ELR (cell line): Measurements from ENCODE around the gene OR51E1.

Experiments used
- DNase-seq: peaks from one replicate; pipeline ENCODE4 v3.0.0-alpha.2; 2015; ENCODE audit warnings: low read depth

The OR51E1 gene, protein sequence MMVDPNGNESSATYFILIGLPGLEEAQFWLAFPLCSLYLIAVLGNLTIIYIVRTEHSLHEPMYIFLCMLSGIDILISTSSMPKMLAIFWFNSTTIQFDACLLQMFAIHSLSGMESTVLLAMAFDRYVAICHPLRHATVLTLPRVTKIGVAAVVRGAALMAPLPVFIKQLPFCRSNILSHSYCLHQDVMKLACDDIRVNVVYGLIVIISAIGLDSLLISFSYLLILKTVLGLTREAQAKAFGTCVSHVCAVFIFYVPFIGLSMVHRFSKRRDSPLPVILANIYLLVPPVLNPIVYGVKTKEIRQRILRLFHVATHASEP

GRCh38 chr11:4643682-4644081 is at the start of gene OR51E1:
Gene OR51E1 (plus strand): TSS chr11:4643982. CDS start chr11:4652527, 8,545 bp downstream.
- DNase-seq = no peak

GRCh38 chr11:4605057-4605456 is 38.7 kb upstream of the OR51E1 start:
- DNase-seq = no peak

DNA sequence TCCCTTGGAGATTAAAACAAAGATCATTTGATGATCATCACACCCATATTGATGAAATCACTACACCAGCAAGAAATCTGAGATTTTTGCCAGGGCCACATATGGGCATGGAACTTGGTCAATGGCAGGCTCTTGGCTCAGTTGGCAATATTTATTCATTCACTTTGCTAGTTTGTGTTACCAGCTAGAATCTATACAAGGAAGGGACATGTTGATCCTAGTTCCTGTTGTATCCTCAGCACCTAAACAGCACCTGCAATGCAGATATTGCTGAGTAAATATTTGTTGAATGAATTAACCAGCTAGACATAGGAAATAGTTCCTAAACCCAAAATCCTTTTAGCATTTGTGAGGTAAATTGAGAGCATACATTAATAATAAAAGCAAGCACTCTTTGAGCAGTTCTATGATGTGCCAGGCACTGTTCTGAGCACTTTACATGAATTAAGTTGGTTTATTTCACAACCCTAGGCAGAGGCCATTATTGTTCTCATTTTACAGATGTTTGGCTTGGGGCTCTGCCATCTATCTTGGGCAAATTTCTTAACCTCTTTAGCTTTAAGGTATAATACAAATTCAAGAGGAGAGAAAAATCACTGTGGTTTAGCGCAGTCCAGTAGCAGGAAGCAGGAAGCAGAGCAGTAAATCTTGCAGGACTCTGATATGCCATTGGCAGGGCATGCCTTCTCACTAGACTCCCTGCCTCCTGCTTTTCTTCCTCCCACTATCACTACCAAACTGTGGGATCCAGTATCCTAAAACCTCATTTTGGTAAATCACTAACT is 37.4 kb upstream of the OR51E1 start:
- no peak for DNase-seq

DNA sequence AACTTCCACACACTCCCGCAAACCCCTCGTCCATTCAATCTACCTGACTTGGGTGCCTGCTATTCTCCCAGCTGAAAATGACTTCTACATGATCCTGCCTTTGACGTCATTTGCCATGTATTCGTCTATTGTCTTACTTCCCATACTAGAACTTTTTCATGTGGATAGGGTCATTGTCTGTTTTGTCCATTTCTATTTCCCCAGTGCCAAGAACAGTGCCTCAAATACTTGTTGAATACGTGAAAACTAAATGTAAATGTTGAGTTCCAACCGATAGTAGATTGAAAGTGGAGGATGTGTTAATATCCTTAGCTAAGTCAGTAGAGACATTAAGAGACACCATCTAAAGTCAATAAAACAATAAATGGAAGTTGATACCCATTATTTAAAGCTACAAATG is 36.7 kb upstream of the OR51E1 start:
- DNase-seq = no peak

DNA sequence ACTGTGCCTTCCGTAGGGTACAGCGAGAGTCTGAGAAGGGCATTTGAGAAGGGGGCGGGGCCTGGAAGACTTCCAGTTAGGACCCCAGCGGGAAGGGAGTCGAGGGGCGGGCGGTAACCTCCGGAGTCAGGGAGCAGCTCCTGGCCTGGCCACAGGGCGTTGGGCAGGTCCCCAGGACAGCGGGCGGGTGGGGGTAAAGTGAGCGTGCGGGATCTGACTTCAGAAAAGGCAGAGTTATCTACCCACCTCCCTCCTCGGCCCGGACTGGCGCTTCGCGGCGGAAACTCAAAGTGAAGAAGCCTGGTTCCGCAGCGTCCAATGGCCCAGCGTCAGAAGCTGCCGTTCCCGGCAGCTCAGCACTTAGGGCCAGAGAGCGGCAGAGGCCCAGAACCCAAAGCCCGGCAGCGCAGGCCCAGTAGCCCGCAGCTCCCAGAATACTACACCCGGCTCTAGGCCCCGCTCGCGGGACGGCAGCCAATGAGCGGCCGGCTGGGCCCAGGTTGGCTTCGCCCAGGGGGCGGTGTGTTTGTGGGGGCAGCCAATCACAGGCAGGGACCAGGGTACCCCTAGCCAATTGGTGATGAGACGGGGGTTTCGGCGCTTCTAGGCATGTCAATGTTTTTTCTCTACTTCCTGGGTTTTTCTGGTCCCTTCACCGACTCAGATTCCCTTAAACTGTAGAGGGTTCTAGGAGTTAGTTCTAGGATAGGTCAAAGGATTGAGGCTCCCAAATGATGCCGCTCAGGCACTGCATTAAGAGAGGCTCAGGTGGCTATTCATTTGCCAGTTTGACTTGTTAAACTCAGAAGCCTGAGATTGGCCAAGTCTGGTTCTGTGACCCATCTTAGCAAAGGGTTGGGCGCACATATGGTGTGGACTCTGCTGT is 35.8 kb upstream of the OR51E1 start, which contains the start of gene TRIM68:
TSS of gene TRIM68 (minus strand) at position 451 of the 886 bp plus-strand sequence. CDS start 2,727 bp downstream, outside the sequence.
- peak; percentile 95 for DNase-seq

DNA sequence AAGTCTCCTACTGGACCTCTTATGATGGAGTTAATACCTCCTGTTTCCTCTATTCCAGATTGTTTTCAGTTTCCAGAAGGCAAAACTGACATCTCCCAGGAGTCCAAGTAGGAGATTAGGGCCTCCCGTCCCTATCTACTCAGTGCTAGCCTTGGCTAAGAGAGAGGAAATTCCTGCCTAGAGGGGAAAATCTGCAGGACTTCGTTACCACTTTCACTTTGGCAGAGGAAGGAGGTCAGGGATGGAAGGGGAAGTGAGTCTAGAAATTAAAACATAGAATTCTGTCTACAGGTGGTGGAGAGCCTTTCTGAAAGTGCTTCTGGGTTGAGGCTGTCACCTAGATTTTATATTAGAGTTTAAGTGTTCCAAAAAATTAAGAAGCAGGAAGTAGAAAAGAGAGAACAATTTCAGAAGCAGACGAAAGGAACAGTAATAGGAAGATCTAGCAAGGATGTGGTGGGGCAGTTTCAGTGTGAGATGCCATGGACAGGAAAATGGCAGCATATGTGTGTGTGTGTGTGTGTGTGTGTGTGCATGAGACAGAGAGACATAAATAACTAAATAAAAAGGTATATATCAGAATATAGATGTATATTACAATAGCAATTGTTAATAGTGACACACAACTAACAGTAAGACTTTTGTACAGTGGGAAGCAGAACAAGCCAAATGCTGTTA is 33.4 kb upstream of the OR51E1 start:
- peak; percentile 29 for DNase-seq

- no peak for DNase-seq
Measured at GRCh38 chr11:4611986-4612385, 31.8 kb upstream of the OR51E1 start.

DNA sequence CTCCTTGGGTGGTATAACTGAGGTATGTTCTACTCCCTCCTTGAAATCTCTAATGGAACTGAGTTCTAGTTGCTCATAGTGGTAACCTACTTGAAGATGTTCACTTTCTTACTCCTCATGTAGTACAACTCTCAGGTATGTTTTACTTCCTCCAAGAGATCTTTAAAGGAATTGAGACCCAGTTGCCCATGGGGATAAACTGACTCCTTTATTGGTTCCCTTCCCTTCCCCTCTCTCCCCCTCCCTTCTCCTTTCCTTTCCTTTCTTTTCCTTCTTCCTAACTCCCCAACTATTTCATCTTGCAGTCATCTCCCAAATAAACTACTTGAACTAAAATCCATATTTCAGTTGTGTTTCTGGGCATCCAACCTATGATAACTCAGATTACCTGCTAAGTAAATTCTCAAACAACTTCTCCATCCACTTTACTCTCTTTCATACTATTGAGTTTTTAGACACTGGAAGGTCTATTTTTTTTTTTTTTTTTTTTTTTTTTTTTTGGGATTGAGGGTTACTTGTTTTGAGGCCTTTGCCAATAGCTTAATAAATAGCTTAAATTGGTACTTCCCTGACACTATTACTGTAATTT is 27.8 kb upstream of the OR51E1 start:
- DNase-seq = no peak

DNA sequence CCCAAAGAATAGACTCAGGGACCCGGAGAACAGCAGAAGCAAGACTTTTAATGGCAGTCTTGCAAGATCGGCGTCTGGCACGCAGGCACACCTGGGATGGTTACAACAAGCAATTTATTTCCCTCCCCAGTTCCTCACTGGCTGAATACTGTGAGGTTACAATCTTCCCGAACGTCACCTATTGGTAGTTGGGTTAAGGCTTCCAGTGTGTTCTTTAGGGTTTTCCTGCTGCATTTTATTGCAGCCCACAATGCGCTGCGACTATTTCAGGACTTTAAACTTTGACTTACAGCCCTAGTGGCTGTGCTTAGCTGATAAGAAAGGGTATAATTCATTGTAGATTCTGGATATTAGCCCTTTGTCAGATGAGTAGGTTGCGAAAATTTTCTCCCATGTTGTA is 24.3 kb upstream of the OR51E1 start:
- DNase-seq = no peak

DNA sequence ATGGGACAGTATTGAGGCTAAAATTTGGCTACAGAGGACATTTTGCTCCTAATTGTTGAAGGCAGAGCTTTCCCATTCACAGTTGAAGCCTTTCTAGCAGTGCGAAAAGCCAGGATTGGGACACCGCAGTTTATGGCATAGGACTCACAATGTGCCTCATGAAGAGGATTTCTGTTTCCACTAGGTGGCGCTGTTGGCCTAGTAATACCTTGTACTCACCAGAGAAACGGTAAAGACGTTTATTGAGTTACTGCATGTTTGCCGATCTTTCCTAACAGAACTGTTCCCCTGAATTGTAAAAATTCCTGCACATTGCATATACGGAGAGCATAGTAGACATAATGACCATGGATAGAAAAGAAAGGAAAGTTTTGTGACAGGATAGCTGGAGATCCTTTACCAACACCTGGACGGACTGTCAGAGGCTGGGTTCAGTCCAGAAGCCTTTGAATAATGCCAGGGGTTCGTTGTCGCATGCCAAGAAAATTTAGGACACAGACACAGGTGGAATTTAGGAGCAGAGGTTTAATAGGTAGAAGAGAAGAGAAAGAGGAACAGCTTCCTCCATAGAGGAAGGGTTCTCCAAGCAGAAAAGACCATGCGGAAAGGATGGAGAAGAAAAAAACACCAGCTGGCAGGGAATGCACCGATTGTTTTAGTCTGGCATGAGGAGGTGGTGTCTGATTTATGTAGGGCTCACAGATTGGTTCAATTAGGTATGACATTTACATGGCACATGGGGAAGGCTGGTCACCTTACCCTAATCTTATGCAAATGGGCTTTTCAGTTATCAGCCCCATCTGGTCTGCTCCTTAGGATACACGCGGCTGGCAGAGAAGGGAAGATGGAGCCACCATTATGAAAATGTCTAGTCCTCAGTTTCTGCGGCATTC is 17.3 kb upstream of the OR51E1 start:
- peak; percentile 83 for DNase-seq

- DNase-seq = no peak
Measured at GRCh38 chr11:4636136-4636535, 7.6 kb upstream of the OR51E1 start.

GRCh38 chr11:4636962-4637661 is 6.7 kb upstream of the OR51E1 start, which contains the start of gene OR51D1:
Gene OR51D1 (plus strand): TSS chr11:4637477. CDS start chr11:4639791, 2,314 bp downstream.
- peak; percentile 68 for DNase-seq

GRCh38 chr11:4637662-4638047 is 6.1 kb upstream of the OR51E1 start:
- no peak for DNase-seq

DNA sequence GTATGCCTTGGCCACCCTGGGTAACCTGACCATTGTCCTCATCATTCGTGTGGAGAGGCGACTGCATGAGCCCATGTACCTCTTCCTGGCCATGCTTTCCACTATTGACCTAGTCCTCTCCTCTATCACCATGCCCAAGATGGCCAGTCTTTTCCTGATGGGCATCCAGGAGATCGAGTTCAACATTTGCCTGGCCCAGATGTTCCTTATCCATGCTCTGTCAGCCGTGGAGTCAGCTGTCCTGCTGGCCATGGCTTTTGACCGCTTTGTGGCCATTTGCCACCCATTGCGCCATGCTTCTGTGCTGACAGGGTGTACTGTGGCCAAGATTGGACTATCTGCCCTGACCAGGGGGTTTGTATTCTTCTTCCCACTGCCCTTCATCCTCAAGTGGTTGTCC is 3.9 kb upstream of the OR51E1 start:
- no peak for DNase-seq

DNA sequence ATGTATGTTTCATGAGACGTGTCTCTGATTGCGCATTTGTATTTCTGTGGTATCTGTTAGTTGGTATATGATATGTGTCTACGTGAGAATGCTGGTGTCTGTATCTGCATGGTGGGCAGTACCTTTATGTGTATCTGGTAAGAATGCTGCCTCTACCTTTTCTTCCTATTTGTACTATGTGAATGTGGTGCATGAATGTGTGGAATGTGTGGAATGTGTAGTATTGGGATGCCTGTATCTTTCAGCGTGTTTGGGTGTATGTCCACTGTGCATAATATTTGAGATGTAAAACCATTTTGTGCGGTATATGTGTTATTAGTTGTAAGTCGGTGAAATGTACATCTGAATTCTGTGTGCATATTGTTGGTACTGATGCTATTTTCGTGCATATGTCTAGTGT is 2.3 kb upstream of the OR51E1 start:
- no peak for DNase-seq

DNA sequence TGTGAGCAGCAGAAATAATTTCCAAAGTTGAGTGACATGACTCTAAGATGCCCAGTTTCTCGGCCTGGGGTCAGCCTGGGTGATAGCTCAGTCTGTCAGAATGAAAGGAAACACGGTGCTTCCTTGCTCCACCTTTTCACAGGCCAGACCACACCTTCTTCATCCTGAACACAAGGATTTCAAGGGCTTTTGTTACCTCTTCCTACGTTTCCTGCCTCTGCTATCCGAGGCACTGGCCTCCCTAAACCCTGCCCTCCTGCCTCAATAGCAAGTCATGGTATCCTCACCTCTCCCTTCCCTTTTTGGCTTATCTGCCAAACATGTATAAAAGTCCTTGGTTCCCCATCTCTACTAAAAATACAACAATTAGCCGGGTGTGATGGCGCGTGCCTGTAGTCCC is 1.7 kb upstream of the OR51E1 start:
- DNase-seq = no peak

GRCh38 chr11:4643076-4643475 is 706 bp upstream of the OR51E1 start:
- DNase-seq = no peak

DNA sequence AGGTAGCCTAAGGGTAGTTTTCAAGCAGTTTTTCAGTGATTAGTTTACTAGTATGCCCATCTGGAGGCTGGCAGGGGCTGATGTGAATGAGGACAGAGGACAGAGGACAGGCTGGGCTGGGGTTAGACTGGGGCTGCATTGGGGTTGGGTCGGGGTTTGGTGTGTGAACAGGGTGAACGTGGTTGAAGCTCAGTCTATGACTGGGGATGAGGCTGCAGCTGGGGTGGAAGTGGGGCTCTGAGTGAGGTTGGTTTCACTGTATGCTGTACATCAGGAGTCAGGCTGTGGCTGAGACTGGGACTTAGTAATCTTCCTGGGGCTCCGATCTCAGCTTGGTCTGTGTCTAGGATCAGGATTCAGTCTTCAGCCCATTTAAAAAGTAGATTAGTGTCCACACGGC is 451 bp downstream of the OR51E1 start:
- DNase-seq = no peak

GRCh38 chr11:4645974-4646373 is 2.2 kb downstream of the OR51E1 start:
- DNase-seq = no peak

GRCh38 chr11:4647766-4648165 is 4.0 kb downstream of the OR51E1 start:
- DNase-seq = no peak
